ENCODE results near the gene GPR161. TPM values are rescaled to one million over a fixed set of nuclear protein-coding genes. Genes with fewer than 3 reads are reported as not detected.

Gene GPR161
- polyA plus RNA-seq, 1 donor (not counting 4 experiments of a cell fraction or from before 2014, with no cell fraction given) = 7.8 TPM

GRCh38 chr1:168167806-168168205 is 31.1 kb upstream of the GPR161 start:
- FAIRE-seq (no peak), DNase-seq (ENCODE audit: low read depth, low spot score) (no peak)
- no peak for TF ChIP-seq CTCF (optimal IDR thresholded peaks at IDR 0.05 in 1 of 3, IDR thresholded peaks at IDR 0.05 in 1 of 3, conservative IDR thresholded peaks at IDR 0.05 in 1 of 3; ENCODE audit: extremely low read depth in 1 of 3, insufficient read depth in 2 of 3, low read length in 3 of 3)
- no peak for TF ChIP-seq EZH2 (IDR thresholded peaks at IDR 0.05; ENCODE audit: low read length)
- no peaks in the 10 kb centered on the region for H3K27me3 ChIP-seq (ENCODE audit: control insufficient read depth, extremely low read depth, insufficient read depth, low read length)
- no peaks in the 10 kb centered on the region for H4K20me1 ChIP-seq (ENCODE audit: control insufficient read depth, extremely low read depth, insufficient read depth, low read length)
- H3K4me3 ChIP-seq (ENCODE audit: control insufficient read depth in 2 of 3, extremely low read depth in 1 of 3, insufficient read depth in 2 of 3, low read depth in 1 of 3, low read length in 3 of 3) = no peak overlapping the region
- no peaks in the 10 kb centered on the region for H3K4me1 ChIP-seq (ENCODE audit: control insufficient read depth, extremely low read depth, insufficient read depth, low read length)
- dilution Hi-C loops (cut with MboI; ENCODE audit: extremely low pct_ligation_motif_present, low sequenced_read_pairs) = no loop called here
- H3K9me1 ChIP-seq (ENCODE audit: control insufficient read depth, extremely low read depth, insufficient read depth, low read length) = no peaks in the 10 kb centered on the region
- no peaks in the 10 kb centered on the region for H3K9me3 ChIP-seq (ENCODE audit: control insufficient read depth, low read depth, low read length)
- no peaks in the 10 kb centered on the region for H3K36me3 ChIP-seq (ENCODE audit: control insufficient read depth in 2 of 2, extremely low read depth in 1 of 2, insufficient read depth in 2 of 2, low read length in 2 of 2)
- H3K4me2 ChIP-seq (ENCODE audit: control insufficient read depth, extremely low read depth, insufficient read depth, low read depth, low read length) = no peak overlapping the region
- no peak overlapping the region for H2AFZ ChIP-seq (ENCODE audit: control insufficient read depth, low read length)
- no peak overlapping the region for H3K27ac ChIP-seq (ENCODE audit: control insufficient read depth, insufficient read depth, low read length)
- H3K79me2 ChIP-seq (ENCODE audit: control insufficient read depth, insufficient read depth, low read length) = no peaks in the 10 kb centered on the region
- no peak overlapping the region for H3K9ac ChIP-seq (ENCODE audit: control insufficient read depth, extremely low read depth, insufficient read depth, low read length)

GRCh38 chr1:168164771-168165170 is 28.0 kb upstream of the GPR161 start:
- no peak overlapping the region for H3K9ac ChIP-seq (ENCODE audit: control insufficient read depth, extremely low read depth, insufficient read depth, low read length)
- H3K27ac ChIP-seq (ENCODE audit: control insufficient read depth, insufficient read depth, low read length) = no peak overlapping the region
- no peaks in the 10 kb centered on the region for H3K36me3 ChIP-seq (ENCODE audit: control insufficient read depth in 2 of 2, extremely low read depth in 1 of 2, insufficient read depth in 2 of 2, low read length in 2 of 2)
- H4K20me1 ChIP-seq (ENCODE audit: control insufficient read depth, extremely low read depth, insufficient read depth, low read length) = no peaks in the 10 kb centered on the region
- no peaks in the 10 kb centered on the region for H3K79me2 ChIP-seq (ENCODE audit: control insufficient read depth, insufficient read depth, low read length)
- DNase-seq (ENCODE audit: low read depth, low spot score) = no peak
- no peaks in the 10 kb centered on the region for H3K27me3 ChIP-seq (ENCODE audit: control insufficient read depth, extremely low read depth, insufficient read depth, low read length)
- TF ChIP-seq CTCF (optimal IDR thresholded peaks at IDR 0.05 in 1 of 3, IDR thresholded peaks at IDR 0.05 in 1 of 3, conservative IDR thresholded peaks at IDR 0.05 in 1 of 3; ENCODE audit: extremely low read depth in 1 of 3, insufficient read depth in 2 of 3, low read length in 3 of 3) = no peak
- no peak for FAIRE-seq
- dilution Hi-C loops (cut with MboI; ENCODE audit: extremely low pct_ligation_motif_present, low sequenced_read_pairs) = no loop called here
- no peaks in the 10 kb centered on the region for H3K4me1 ChIP-seq (ENCODE audit: control insufficient read depth, extremely low read depth, insufficient read depth, low read length)
- H3K4me2 ChIP-seq (ENCODE audit: control insufficient read depth, extremely low read depth, insufficient read depth, low read depth, low read length) = no peak overlapping the region
- no peak overlapping the region for H3K4me3 ChIP-seq (ENCODE audit: control insufficient read depth in 2 of 3, extremely low read depth in 1 of 3, insufficient read depth in 2 of 3, low read depth in 1 of 3, low read length in 3 of 3)
- no peak overlapping the region for H2AFZ ChIP-seq (ENCODE audit: control insufficient read depth, low read length)
- no peaks in the 10 kb centered on the region for H3K9me3 ChIP-seq (ENCODE audit: control insufficient read depth, low read depth, low read length)
- H3K9me1 ChIP-seq (ENCODE audit: control insufficient read depth, extremely low read depth, insufficient read depth, low read length) = no peaks in the 10 kb centered on the region
